Activated T-cell treated with anti-CD3 and anti-CD28 coated beads for 4 hours (primary cell): ENCODE measurements around the gene SMIM28.
"Not testable (repeated sequence)": the region's sequence is repeated elsewhere in the genome, so short reads cannot be mapped to it uniquely, and the experiment has no call there.

Source experiments
- DNase-seq: peaks from one replicate; pipeline ENCODE4 v3.0.0-alpha.2; 2020

Gene SMIM28

GRCh38 chr6:138377844-138378243, at the start of gene SMIM28:
Gene SMIM28 (plus strand): TSS chr6:138377905. CDS start chr6:138378073, 168 bp downstream.
- DNase-seq: no peak

GRCh38 chr6:138328210-138328609, 49.5 kb upstream of the SMIM28 start:
- no peak for DNase-seq

GRCh38 chr6:138330763-138331162, 46.9 kb upstream of the SMIM28 start:
- no peak for DNase-seq

GRCh38 chr6:138331444-138331843, 46.3 kb upstream of the SMIM28 start:
- no peak for DNase-seq

- no peak for DNase-seq
Observed at GRCh38 chr6:138331984-138332383, 45.7 kb upstream of the SMIM28 start.

GRCh38 chr6:138334000-138334399, 43.7 kb upstream of the SMIM28 start:
- DNase-seq: no peak

- no peak for DNase-seq
Observed at GRCh38 chr6:138334963-138335362, 42.7 kb upstream of the SMIM28 start.

GRCh38 chr6:138336221-138336620, 41.5 kb upstream of the SMIM28 start:
- DNase-seq: no peak

GRCh38 chr6:138337076-138337475, 40.6 kb upstream of the SMIM28 start:
- no peak for DNase-seq

- DNase-seq: no peak
Observed at GRCh38 chr6:138339024-138339423, 38.7 kb upstream of the SMIM28 start.

GRCh38 chr6:138341176-138341575, 36.5 kb upstream of the SMIM28 start:
- DNase-seq: no peak

GRCh38 chr6:138343112-138343511, 34.6 kb upstream of the SMIM28 start:
- DNase-seq: no peak

GRCh38 chr6:138345565-138346285, 32.0 kb upstream of the SMIM28 start:
- DNase-seq: no peak

GRCh38 chr6:138346302-138347195, 31.2 kb upstream of the SMIM28 start:
- no peak for DNase-seq

GRCh38 chr6:138347864-138348263, 29.8 kb upstream of the SMIM28 start:
- DNase-seq: no peak

GRCh38 chr6:138349891-138350290, 27.8 kb upstream of the SMIM28 start:
- DNase-seq: no peak

- DNase-seq: no peak
Observed at GRCh38 chr6:138357928-138358327, 19.8 kb upstream of the SMIM28 start.

- DNase-seq: not testable (repeated sequence)
Observed at GRCh38 chr6:138368684-138369083, 9.0 kb upstream of the SMIM28 start.

GRCh38 chr6:138370631-138371451, 6.9 kb upstream of the SMIM28 start:
- no peak for DNase-seq

GRCh38 chr6:138371452-138371711, 6.3 kb upstream of the SMIM28 start:
- no peak for DNase-seq

GRCh38 chr6:138371720-138372119, 6.0 kb upstream of the SMIM28 start:
- no peak for DNase-seq

GRCh38 chr6:138372711-138373463, 4.8 kb upstream of the SMIM28 start:
- DNase-seq: no peak

- no peak for DNase-seq
Observed at GRCh38 chr6:138374230-138374629, 3.5 kb upstream of the SMIM28 start.
